Activated naive CD4-positive, alpha-beta T cell treated with Interleukin-2 at 50 U/mL for 16 hours (primary cell): ENCODE results near the gene IL1F10.
A peak's percentile ranks its signal among the peaks of the same experiment; 100 is the strongest.

ENCODE experiments used
- DNase-seq: peaks from one replicate; pipeline ENCODE4 v3.0.0-alpha.2; 2020

IL1F10 gene

GRCh38 chr2:113114224-113114945 lies 46.6 kb downstream of the IL1F10 start:
- DNase-seq, result no peak

DNA sequence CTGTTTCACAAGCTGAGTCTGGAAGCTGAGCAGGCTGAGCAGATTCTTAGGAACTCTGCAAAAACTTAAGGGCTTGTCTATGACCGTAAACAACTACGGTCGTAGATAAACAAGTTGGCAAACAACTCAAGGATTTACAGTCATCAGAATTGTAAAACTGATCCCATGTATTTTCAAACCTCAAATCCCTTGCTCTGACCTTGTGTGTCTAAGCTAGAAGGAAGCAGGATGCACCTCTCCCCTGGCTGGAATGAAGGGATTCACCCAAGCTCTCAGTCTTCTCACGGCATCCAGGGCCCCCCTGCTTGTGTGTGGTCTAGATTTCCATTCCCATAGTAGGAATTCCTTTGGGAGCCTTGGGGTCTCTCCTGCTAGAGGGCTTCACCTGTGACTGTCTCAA lies 47.2 kb downstream of the IL1F10 start:
- DNase-seq, result no peak

DNA sequence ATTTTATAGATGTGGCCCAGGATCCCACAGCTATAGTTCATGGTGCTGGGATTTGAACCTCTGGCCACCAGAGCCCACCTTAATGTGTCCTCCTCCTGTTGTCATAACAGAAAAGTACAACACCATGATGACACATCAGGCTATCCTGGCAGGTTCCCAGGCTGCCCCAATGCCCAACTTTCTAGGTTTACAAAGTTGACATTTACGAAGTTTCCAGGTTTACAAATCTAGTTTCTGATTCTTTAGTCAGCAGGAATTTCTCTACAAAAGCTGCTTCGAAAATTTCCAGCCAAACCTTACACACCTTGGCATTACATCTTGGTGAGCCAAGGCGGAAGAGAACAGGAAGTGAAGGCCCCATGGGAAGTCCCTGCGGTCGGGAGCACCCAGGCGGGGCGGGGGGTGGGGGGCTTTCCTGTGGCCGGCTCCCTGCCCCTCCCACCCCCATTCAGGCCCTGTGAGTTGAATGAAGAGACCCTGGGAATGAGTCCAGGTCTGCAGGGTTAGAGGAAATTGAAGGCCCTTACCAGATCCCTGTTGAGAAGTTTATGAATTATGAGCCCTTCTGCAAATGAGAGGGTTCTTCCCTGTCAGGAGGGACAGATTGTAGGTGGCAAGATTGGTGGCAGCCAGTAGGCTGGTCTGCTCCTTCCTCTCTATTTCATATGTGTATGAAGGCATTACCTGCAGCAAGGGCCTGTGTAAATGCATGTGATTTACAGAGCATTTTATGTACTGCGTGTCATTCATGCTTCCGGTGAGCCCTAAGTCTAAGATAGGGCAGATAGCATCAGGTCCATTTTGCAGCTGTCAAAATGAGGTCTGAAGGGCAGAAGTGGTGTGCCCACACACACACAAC lies 48.6 kb downstream of the IL1F10 start:
- DNase-seq, result no peak

DNA sequence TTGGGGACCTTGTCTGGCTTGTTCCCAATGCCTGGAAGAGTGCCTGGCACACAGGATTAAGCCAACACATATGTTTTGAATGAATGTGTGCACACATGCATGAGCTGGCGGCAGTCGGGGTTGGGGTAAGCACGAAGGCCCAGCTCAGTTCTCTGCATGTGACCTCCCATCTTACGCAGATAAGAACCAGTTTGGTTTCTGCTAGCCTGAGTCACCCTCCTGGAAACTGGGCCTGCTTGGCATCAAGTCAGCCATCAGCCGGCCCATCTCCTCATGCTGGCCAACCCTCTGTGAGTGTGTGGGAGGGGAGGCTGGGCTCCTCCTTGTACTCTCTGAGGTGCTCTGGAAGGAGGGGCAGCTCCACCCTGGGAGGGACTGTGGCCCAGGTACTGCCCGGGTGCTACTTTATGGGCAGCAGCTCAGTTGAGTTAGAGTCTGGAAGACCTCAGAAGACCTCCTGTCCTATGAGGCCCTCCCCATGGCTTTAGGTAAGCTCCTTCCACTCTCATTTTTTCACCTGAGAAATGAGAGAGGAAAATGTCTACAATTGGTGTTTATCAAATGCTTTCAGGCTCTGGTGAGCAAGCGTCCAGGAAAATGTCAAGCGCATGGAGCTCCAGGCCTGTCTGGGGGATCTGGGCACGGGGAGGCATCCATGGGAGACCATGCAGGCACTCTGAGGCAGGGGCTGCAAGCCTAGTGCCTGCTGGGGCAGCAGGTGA lies 49.9 kb downstream of the IL1F10 start:
- DNase-seq, result peak; percentile 4

DNA sequence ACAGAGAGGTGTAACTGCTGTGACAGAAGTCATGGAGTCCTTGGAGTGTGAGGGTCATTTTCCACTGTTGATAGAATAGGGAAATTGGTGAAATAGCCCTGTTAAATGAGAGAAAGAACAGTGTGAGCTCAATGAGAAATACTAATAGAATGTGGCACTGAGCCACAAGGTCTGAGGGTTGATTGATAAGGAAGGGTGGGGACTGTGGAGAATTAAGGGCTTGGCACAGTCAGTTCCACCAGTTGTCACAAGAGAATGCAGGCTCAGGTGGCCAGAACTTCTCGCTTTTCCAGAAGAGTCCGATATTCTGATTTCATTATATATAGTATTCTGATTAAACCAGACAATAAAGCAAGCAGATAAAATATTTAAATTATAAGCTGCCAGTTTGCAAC lies 50.5 kb downstream of the IL1F10 start:
- no peak for DNase-seq

GRCh38 chr2:113119111-113119510 lies 51.3 kb downstream of the IL1F10 start:
- DNase-seq, result no peak

DNA sequence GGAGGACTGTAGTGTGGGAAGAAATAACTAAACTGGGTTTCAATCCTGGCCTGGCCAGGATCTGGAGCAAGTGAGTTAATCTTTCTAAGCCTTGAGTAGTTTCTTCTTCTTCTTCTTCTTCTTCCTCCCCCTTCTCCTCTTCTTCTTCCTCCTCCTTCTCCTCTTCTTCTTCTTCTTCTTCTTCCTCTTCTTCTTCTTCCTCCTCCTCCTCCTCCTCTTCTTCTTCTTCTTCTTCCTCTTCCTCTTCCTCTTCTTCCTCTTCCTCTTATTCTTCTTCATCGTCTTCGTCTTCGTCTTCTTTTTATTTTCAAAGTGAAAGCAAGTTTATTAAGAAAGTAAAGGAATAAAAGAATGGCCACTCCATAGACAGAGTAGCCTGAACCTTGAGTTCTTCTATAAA lies 53.1 kb downstream of the IL1F10 start:
- no peak for DNase-seq

- no peak for DNase-seq
Measured at GRCh38 chr2:113122364-113122763, 54.6 kb downstream of the IL1F10 start.

DNA sequence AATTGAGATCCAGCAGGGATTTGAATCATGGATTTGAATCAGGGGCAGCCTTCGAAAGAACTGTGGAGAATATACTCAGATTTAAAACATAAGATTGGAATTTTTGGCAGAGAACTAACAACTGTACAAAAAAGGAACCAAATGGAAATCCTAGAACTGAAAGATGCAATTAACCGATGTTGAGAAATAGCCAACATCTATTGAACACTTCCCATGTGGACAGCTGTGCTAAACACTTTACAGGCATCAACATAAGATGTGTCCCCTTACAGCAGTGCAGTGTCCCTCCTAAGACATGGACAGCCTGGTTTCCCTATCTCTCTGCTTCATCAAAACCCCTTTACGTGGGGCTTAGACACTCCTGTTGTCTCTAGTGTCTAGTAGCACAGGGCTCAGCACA lies 56.0 kb downstream of the IL1F10 start:
- no peak for DNase-seq

- no peak for DNase-seq
Measured at GRCh38 chr2:113124181-113124961, 56.6 kb downstream of the IL1F10 start.
